ENCODE data around the gene DEGS1. TPM values are rescaled to one million over a fixed set of nuclear protein-coding genes. Genes with fewer than 3 reads are reported as not detected.
A peak's percentile ranks its signal among the peaks of the same experiment; 100 is the strongest.
"Not testable (repeated sequence)": the region's sequence is repeated elsewhere in the genome, so short reads cannot be mapped to it uniquely, and the experiment has no call there.

The DEGS1 gene
- total RNA-seq, 1 donor from 2014 or later, result 43.3 TPM

GRCh38 chr1:224193319-224193966 is 10.4 kb downstream of the DEGS1 start:
- Histone ChIP-seq H3K9ac (ENCODE audit: low read depth in 1 of 3, low read length in 3 of 3) (no peak overlapping the region), H3K27ac (ENCODE audit: low read depth, low read length) (no peak overlapping the region), H3K4me1 (ENCODE audit: control insufficient read depth in 3 of 3, insufficient read depth in 3 of 3, low read length in 3 of 3) (no peaks in the 10 kb centered on the region), H3K9me3 (ENCODE audit: control insufficient read depth in 3 of 3, low read length in 3 of 3) (no peaks in the 10 kb centered on the region), H3K27me3 (ENCODE audit: control insufficient read depth in 3 of 3, insufficient read depth in 3 of 3, low read length in 3 of 3) (no peaks in the 10 kb centered on the region), H3K36me3 (ENCODE audit: control insufficient read depth in 3 of 3, insufficient read depth in 3 of 3, low read length in 3 of 3) (peaks cover 4 to 15% (median 12%) of the 10 kb centered on the region in 3 donors), H3K4me3 (ENCODE audit: low read length in 3 of 3) (no peak overlapping the region)

DNA sequence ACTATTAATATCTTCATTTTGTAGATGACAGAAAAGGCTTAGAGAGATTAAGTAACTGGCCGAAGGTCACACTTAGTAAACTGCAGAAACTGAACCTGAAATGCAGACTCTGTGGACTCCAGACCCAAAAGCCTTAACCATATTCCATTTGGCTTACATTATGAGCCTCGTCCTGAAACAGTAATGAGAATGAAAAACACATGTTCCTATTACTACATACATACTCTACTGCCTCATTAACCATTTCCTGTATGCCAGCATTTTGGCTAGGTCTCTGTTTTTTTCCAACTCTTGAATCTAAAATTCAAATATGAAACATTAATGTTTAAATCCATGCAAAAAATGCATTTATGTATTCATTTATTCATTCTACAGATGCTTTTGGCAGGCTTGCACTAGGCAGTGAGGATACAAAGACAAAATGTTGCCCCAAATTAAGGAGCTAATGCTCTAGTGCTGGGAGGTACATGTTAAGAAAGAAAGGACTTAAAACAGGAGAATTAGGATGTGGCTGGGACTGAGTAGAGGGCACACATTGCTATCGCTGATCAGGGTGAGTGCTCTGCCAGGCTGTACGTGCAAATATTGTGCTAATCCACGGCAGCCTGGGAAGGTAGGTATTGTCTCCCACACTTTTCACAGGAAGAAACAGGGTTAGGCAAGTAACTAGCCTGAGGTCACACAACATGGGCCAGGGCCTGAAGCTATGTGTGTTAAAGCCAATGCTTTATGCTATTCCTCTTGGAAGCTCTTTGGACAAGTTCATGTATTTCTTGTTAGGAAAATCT is 14.0 kb downstream of the DEGS1 start:
- no peaks in the 10 kb centered on the region for H3K27me3 ChIP-seq (ENCODE audit: control insufficient read depth in 3 of 3, insufficient read depth in 3 of 3, low read length in 3 of 3)
- H3K4me1 ChIP-seq (ENCODE audit: control insufficient read depth in 3 of 3, insufficient read depth in 3 of 3, low read length in 3 of 3), result no peaks in the 10 kb centered on the region
- H3K9ac ChIP-seq (ENCODE audit: low read depth in 1 of 3, low read length in 3 of 3), result no peak overlapping the region
- no peak overlapping the region for H3K27ac ChIP-seq (ENCODE audit: low read depth, low read length)
- no peaks in the 10 kb centered on the region for H3K9me3 ChIP-seq (ENCODE audit: control insufficient read depth in 3 of 3, low read length in 3 of 3)
- H3K4me3 ChIP-seq (ENCODE audit: low read length in 3 of 3), result no peak overlapping the region
- H3K36me3 ChIP-seq (ENCODE audit: control insufficient read depth in 3 of 3, insufficient read depth in 3 of 3, low read length in 3 of 3), result peaks cover 4 to 9% (median 8%) of the 10 kb centered on the region in 3 donors

GRCh38 chr1:224198572-224198971 is 15.5 kb downstream of the DEGS1 start:
- Histone ChIP-seq H3K27ac (ENCODE audit: low read depth, low read length) (no peak overlapping the region), H3K27me3 (ENCODE audit: control insufficient read depth in 3 of 3, insufficient read depth in 3 of 3, low read length in 3 of 3) (no peaks in the 10 kb centered on the region), H3K4me1 (ENCODE audit: control insufficient read depth in 3 of 3, insufficient read depth in 3 of 3, low read length in 3 of 3) (peaks cover 1 to 3% (median 2%) of the 10 kb centered on the region in 3 donors)

DNA sequence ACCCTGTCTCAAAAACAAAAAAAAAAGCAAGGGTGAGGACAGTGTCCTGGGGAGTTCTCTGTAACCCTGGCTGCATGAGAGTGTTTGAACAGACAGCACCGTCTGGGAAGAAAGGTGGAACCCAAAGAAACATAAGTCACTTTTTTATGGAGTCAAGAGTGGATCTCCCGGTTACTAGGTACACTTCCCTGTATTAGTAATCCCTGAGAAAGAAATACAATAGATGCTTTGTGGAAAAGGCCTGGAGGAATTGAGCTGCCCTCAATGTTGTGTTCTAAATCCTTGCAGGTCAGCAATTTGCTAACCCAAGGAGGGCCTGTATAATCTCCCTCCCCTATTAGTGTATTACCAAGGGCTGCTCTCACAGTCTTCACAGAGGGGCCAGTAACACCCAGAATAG is 16.6 kb downstream of the DEGS1 start:
- peaks cover 6 to 10% (median 7%) of the 10 kb centered on the region in 3 donors for H3K4me1 ChIP-seq (ENCODE audit: control insufficient read depth in 3 of 3, insufficient read depth in 3 of 3, low read length in 3 of 3)
- no peak overlapping the region for H3K9ac ChIP-seq (ENCODE audit: low read depth in 1 of 3, low read length in 3 of 3)
- no peak overlapping the region for H3K27ac ChIP-seq (ENCODE audit: low read depth, low read length)

More at GRCh38 chr1:224198572-224198971, 15.5 kb downstream of the DEGS1 start:
- Histone ChIP-seq H3K9me3 (ENCODE audit: control insufficient read depth in 3 of 3, low read length in 3 of 3) (no peaks in the 10 kb centered on the region), H3K36me3 (ENCODE audit: control insufficient read depth in 3 of 3, insufficient read depth in 3 of 3, low read length in 3 of 3) (no peaks in the 10 kb centered on the region), H3K9ac (ENCODE audit: low read depth in 1 of 3, low read length in 3 of 3) (no peak overlapping the region), H3K4me3 (ENCODE audit: low read length in 3 of 3) (no peak overlapping the region)

DNA sequence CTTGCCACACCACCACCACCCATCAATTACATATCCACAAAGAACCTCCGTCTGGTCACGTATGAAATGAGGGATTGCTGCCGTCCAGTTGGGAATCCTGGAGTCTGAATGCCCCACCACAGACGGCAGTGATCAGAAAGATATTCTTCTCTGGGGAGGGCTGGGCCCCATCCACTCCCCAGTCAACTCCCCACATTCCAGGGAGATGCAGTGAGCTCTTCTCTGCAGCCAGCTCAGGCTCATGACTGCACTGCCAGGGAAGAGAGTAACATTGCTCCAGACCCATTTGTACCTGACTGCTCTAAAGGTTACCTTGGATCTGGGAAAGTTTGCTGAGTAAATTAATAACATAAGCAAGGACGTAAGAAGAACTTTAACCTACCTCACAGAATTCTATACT is 18.3 kb downstream of the DEGS1 start:
- H3K9ac ChIP-seq (ENCODE audit: low read depth in 1 of 3, low read length in 3 of 3), result no peak overlapping the region
- H3K4me1 ChIP-seq (ENCODE audit: control insufficient read depth in 3 of 3, insufficient read depth in 3 of 3, low read length in 3 of 3), result peaks cover 14 to 17% (median 15%) of the 10 kb centered on the region in 3 donors
- H3K27me3 ChIP-seq (ENCODE audit: control insufficient read depth in 3 of 3, insufficient read depth in 3 of 3, low read length in 3 of 3), result no peaks in the 10 kb centered on the region
- no peak overlapping the region for H3K4me3 ChIP-seq (ENCODE audit: low read length in 3 of 3)
- no peaks in the 10 kb centered on the region for H3K36me3 ChIP-seq (ENCODE audit: control insufficient read depth in 3 of 3, insufficient read depth in 3 of 3, low read length in 3 of 3)
- no peaks in the 10 kb centered on the region for H3K9me3 ChIP-seq (ENCODE audit: control insufficient read depth in 3 of 3, low read length in 3 of 3)
- no peak overlapping the region for H3K27ac ChIP-seq (ENCODE audit: low read depth, low read length)

More for the DNA sequence above, 16.6 kb downstream of the DEGS1 start:
- H3K27me3 ChIP-seq (ENCODE audit: control insufficient read depth in 3 of 3, insufficient read depth in 3 of 3, low read length in 3 of 3), result no peaks in the 10 kb centered on the region
- H3K9me3 ChIP-seq (ENCODE audit: control insufficient read depth in 3 of 3, low read length in 3 of 3), result no peaks in the 10 kb centered on the region
- no peak overlapping the region for H3K4me3 ChIP-seq (ENCODE audit: low read length in 3 of 3)
- no peaks in the 10 kb centered on the region for H3K36me3 ChIP-seq (ENCODE audit: control insufficient read depth in 3 of 3, insufficient read depth in 3 of 3, low read length in 3 of 3)

DNA sequence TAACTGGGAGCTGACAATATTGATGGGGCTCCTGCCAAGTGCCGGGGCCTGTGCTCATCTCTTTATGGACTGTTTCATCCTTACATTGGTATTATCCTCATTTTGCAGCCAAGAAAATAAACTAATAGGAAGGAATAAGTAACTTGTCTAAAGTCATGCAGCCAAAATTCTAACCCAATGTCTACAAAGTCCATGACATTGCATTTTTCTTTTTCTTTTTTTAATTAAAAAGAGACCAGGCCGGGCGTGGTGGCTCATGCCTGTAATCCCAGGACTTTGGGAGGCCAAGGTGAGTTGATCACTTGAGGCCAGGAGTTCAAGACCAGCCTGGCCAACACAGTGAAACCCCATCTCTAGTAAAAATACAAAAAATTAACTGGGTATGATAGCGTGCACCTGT is 18.8 kb downstream of the DEGS1 start:
- Histone ChIP-seq H3K9ac (ENCODE audit: low read depth in 1 of 3, low read length in 3 of 3) (no peak overlapping the region), H3K27me3 (ENCODE audit: control insufficient read depth in 3 of 3, insufficient read depth in 3 of 3, low read length in 3 of 3) (no peaks in the 10 kb centered on the region), H3K9me3 (ENCODE audit: control insufficient read depth in 3 of 3, low read length in 3 of 3) (no peaks in the 10 kb centered on the region), H3K27ac (ENCODE audit: low read depth, low read length) (no peak overlapping the region), H3K4me3 (ENCODE audit: low read length in 3 of 3) (no peak overlapping the region), H3K36me3 (ENCODE audit: control insufficient read depth in 3 of 3, insufficient read depth in 3 of 3, low read length in 3 of 3) (no peaks in the 10 kb centered on the region), H3K4me1 (ENCODE audit: control insufficient read depth in 3 of 3, insufficient read depth in 3 of 3, low read length in 3 of 3) (peaks cover 14 to 17% (median 15%) of the 10 kb centered on the region in 3 donors)

GRCh38 chr1:224203243-224204016 is 20.4 kb downstream of the DEGS1 start:
- H3K4me1 ChIP-seq (ENCODE audit: control insufficient read depth in 3 of 3, insufficient read depth in 3 of 3, low read length in 3 of 3), result peaks cover 14 to 17% (median 15%) of the 10 kb centered on the region in 3 donors
- H3K9ac ChIP-seq (ENCODE audit: low read depth in 1 of 3, low read length in 3 of 3), result no peak overlapping the region
- no peaks in the 10 kb centered on the region for H3K36me3 ChIP-seq (ENCODE audit: control insufficient read depth in 3 of 3, insufficient read depth in 3 of 3, low read length in 3 of 3)
- no peak overlapping the region for H3K4me3 ChIP-seq (ENCODE audit: low read length in 3 of 3)
- no peaks in the 10 kb centered on the region for H3K27me3 ChIP-seq (ENCODE audit: control insufficient read depth in 3 of 3, insufficient read depth in 3 of 3, low read length in 3 of 3)
- peak overlapping the region; percentile 46 for H3K27ac ChIP-seq (ENCODE audit: low read depth, low read length)
- H3K9me3 ChIP-seq (ENCODE audit: control insufficient read depth in 3 of 3, low read length in 3 of 3), result no peaks in the 10 kb centered on the region

DNA sequence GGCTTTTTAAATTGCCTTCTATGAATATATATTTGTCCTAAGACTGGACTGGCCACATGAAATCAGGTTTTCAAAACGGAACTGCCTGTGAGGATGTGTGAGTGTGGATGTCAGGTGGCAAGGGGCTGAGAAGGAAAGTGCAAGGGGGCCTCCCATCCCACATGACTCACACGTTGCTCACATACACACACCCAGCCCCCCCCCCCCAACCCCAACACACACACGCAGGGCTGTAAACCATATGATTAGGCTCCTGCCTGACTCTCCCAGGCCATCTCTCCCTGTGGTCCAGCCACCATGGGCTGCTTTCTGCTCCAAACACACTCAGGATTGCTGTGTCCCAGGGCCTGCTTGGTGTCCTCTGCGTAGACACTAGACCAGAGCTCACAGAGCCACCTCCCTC is 22.4 kb downstream of the DEGS1 start:
- H3K4me1 ChIP-seq (ENCODE audit: control insufficient read depth in 3 of 3, insufficient read depth in 3 of 3, low read length in 3 of 3), result peaks cover 15 to 19% (median 16%) of the 10 kb centered on the region in 3 donors
- H3K4me3 ChIP-seq (ENCODE audit: low read length in 3 of 3), result peak overlapping the region in 1 of 3 donors; percentile 41
- H3K27ac ChIP-seq (ENCODE audit: low read depth, low read length), result peak overlapping the region; percentile 40
- H3K27me3 ChIP-seq (ENCODE audit: control insufficient read depth in 3 of 3, insufficient read depth in 3 of 3, low read length in 3 of 3), result no peaks in the 10 kb centered on the region
- H3K36me3 ChIP-seq (ENCODE audit: control insufficient read depth in 3 of 3, insufficient read depth in 3 of 3, low read length in 3 of 3), result no peaks in the 10 kb centered on the region
- peak overlapping the region in 1 of 3 donors; percentile 43 for H3K9ac ChIP-seq (ENCODE audit: low read depth in 1 of 3, low read length in 3 of 3)
- H3K9me3 ChIP-seq (ENCODE audit: control insufficient read depth in 3 of 3, low read length in 3 of 3), result no peaks in the 10 kb centered on the region

GRCh38 chr1:224205931-224206538 is 23.0 kb downstream of the DEGS1 start:
- H3K27ac ChIP-seq (ENCODE audit: low read depth, low read length); H3K27me3 ChIP-seq (ENCODE audit: control insufficient read depth in 3 of 3, insufficient read depth in 3 of 3, low read length in 3 of 3); H3K9ac ChIP-seq (ENCODE audit: low read depth in 1 of 3, low read length in 3 of 3); H3K9me3 ChIP-seq (ENCODE audit: control insufficient read depth in 3 of 3, low read length in 3 of 3); H3K36me3 ChIP-seq (ENCODE audit: control insufficient read depth in 3 of 3, insufficient read depth in 3 of 3, low read length in 3 of 3); H3K4me3 ChIP-seq (ENCODE audit: low read length in 3 of 3): not testable (repeated sequence)
- H3K4me1 ChIP-seq (ENCODE audit: control insufficient read depth in 3 of 3, insufficient read depth in 3 of 3, low read length in 3 of 3), result peaks cover 16 to 19% (median 19%) of the 10 kb centered on the region in 3 donors
